GM19468 (cell line): ENCODE results near the gene ANGPTL2.
"Not testable (repeated sequence)": the region's sequence is repeated elsewhere in the genome, so short reads cannot be mapped to it uniquely, and the experiment has no call there.

Experiments used
- ATAC-seq: cut with Tn5 transposase; IDR thresholded peaks from one replicate; pipeline ENCODE4 v1.9.1; 2021; ENCODE audit warnings: mild to moderate bottlenecking, moderate library complexity, moderate number of reproducible peaks; ENCODE audit not compliant: unreplicated experiment; ENCODE audit errors: extremely low read depth

ANGPTL2 gene

GRCh38 chr9:127122176-127123063, at the start of gene ANGPTL2:
TSS of gene ANGPTL2 (minus strand) at chr9:127122635. CDS start at chr9:127108731, 13,904 bp downstream.
- ATAC-seq, result no peak

GRCh38 chr9:127171348-127171747, 48.9 kb upstream of the ANGPTL2 start:
- ATAC-seq, result not testable (repeated sequence)

GRCh38 chr9:127170652-127171051, 48.2 kb upstream of the ANGPTL2 start:
- ATAC-seq, result no peak

- no peak for ATAC-seq
Measured at GRCh38 chr9:127170103-127170502, 47.7 kb upstream of the ANGPTL2 start.

DNA sequence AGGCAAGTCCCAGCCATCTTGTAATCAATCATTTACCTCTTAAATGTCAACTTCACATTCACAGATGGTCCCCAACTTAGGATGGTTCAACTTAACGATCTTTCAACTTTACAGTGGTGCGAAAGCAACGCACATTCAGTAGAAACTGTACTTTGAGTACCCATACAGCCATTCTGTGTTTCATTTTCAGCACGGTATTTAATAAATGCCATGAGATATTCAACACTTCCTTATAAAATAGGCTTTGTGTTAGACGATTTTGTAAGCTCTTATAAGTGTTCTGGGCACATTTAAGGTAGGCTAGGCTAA, 47.1 kb upstream of the ANGPTL2 start:
- no peak for ATAC-seq

DNA sequence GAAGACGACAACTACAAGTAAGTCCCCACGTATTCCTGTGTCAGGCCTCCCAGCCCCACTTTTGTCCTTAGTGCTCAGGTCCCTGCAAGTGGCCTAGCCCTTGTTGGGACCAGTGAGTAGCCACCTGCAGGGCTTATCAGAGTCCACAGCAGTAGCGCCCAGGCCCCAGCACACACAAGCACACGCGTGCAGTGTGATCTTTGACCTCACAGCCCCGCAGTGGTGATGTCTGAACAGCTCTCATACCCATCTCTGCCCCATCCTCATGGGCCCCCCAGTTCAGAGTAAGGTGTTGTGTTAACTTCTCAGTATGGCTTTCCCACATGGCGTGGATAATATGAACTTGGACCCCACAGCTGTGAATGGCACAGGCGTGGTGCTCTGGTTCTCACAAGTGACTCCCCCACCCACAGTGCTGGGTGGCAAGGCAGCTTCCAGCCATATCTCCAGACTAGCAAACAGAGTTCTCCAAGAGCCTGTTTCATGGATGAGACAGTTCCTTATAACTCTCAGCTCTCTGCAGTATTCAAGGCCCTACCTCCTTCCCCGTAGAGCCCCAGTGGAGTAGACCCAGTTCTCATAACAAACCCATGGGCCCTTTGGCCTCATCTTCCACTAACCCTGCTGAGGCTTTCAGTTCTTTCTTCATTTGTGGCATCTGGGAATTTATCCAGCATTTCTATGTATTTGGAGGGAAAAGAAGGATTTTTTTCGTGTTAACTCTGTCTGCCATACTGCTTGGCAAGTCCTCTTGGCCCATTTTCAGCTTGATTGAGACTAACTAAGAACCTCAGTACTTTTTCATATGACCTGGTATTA, 46.5 kb upstream of the ANGPTL2 start:
- ATAC-seq, result no peak

DNA sequence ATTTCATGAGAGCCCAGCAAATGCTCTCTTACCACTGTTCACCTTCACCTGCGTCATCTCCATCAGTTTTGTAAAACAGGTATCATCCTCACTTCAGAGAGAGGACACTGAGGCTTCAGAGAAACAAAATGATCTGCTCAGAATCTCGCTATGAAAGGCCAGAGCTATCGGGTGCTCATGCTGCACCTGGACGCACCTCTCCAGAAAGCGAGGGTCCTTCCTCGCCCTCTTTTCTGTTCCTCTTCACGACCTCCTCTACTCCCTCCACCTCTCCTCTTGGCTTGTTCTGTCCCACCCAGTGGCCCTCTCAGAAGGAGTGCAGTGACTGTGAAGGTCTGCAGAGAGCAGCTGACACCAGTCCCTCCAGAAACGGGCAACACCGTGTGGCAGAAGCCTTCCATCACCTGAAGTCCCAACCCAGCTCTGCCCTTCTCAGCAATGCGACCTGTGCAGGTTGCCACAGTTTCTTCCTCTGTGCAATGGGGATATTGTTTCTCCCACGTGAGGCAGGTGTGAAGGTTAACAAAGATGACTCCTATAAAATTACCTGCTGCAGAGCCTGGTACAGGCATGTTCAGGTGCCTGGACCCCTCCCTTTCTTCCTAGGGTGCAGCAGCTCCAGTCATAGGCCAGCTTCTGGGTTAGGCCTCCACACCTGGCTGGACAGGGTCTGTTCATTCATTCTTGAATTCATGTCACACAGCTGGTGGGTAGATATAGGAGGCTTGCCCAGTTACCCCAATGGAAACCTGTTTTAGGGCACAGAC, 45.3 kb upstream of the ANGPTL2 start:
- no peak for ATAC-seq

DNA sequence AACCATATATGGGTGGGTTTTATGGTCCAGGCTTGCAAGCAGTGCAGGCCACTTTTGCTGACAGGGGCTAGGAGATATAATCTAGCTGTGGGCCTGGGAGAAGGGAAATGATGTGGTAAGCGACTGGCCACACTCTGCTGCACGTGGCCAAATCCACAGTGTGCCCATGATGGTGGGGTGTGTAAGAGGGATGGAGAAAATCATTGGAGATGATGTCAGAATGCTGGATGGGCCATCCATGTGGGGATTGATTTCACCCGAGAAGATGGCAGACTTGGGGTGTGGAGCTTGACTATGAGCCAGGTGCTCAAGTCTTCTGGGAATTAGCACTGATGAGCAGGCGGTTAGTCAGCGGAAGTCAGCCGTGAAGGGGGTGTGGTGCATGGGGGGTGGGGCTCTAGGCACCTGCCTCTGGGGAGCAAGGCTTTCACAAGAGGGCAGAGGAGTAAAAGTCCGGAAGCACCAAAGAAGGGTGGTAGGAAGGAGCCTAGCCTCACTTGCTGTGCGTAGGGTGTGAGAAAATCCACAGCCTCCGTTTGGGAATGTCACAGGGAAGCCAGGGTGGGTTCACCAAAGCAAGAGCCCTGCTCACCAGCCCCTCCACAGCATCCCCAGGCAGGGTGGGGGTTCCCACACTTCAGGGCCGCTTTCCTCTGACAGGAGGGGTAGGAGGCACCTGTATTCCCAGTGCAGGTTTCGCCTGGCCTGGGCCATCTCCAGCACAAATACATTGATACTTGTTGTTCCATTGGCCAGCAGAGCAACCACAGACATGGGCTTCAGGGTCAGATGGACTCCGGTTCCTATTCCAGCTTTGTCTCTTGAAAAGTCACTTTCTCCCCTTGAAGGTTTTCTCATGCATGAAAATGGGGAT, 44.5 kb upstream of the ANGPTL2 start:
- no peak for ATAC-seq

- ATAC-seq, result no peak
Measured at GRCh38 chr9:127166111-127166510, 43.7 kb upstream of the ANGPTL2 start.

GRCh38 chr9:127165116-127165515, 42.7 kb upstream of the ANGPTL2 start:
- ATAC-seq, result no peak

- ATAC-seq, result no peak
Measured at GRCh38 chr9:127163409-127163808, 41.0 kb upstream of the ANGPTL2 start.

DNA sequence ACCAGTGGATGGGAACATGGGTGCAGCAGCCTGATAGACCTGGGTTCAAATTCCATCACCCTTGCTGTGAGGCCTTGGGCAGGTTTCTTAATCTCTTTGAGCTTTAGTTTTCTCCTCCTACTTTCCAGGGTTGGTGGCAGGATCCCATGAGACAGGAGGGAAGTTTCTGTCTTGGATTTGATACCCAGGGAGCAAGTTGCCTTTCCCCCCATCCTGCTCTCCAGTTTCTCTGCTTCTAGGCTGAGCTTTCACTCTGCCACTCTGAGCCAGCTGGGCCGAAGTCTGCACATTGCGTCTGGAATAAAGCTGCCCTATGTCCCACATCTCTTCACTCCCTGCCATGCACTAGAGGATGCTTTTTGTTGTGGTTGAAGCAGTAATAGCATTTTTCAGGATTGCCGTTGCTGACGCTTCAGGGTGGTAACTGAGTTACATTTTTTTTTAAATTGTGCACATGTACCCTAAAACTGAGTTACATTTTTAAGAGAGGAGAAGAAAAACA, 40.5 kb upstream of the ANGPTL2 start:
- no peak for ATAC-seq

DNA sequence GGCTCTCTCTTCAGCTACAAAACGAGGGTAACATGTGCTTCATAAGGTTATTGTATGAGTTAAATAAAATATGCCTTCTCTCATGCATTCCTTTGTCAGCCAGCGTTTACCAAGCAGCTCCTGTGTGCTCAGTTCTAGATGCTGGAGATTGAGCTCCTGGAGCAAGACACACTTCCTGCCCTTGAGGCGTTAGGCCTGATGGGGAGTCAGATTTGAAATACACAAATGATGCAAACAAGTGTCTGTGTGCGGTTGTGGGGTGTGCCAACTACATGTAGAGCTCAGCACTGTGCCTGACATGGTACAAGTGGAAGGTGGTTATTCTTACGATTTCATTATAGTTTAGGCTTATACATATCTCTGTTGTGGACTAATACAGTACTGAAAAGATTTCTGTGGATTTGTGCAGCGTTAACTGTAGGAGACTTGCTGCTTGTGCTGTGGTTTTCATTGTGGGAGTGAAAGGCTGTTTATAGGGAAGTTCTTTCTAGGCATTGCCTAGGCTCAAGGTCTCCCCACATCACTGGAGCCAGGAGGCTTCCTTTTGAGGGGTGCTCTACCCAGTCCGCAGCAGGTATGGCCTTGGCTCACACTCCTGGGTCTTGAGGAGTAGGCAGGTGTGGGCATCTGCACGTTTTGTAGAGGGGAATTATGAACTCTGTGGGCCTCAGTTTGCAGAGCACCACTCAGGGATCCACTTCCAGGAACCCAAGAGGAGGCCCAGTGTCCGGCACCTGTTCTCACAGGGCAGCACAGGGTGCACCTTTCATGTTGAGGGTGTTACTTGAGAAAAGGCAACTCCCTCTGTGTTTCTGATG, 39.8 kb upstream of the ANGPTL2 start:
- no peak for ATAC-seq

DNA sequence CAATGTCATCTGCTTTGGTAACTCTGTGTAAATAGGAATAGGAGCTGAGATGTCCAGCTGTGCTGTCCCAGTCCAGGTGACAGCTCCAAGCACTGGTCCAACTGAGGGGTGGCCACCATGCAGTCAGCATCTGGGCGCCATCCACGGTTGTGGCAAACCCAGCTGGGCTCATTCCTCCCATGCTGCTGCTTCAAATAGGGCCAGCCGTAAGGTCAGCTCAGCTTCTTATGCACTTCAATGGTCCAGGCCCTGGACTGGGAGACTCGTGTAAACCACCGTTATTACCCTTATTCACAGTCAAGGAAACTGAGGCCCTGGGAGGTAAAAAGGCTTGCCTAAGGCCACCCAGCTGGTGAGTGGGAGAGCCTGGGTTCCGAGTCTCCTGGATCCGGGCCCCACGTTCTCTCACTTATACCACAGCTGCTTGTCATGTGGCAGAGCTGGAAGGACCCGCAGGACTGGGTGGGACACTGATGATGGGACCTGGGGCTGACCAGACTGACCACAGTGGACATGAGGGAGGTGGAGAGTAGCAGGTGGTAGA, 38.7 kb upstream of the ANGPTL2 start:
- ATAC-seq, result no peak

GRCh38 chr9:127159949-127160610, 37.6 kb upstream of the ANGPTL2 start:
- ATAC-seq, result no peak

DNA sequence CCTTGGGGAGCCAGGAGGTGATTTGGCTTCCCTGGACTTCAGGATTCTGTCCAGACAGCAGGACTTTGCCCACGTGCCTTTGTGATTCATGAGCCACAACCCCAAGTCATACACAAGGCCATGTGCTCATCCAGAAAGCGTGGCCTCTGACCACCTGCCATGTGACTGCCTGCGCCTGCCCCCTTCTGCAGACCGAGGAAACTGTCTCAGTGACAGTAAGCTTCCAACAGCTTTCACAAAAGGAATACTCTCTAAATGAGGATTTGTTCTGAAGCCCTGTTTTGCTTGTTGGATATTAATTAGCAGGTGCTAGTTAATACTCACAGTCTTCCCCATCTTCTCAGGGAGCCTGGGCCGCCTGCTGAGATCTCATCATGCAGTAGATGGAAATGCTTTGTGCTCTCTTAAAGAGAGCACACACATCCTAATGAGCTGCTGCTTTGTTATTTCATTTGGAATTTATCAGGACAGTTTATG, 36.9 kb upstream of the ANGPTL2 start:
- ATAC-seq, result no peak

- ATAC-seq, result no peak
Measured at GRCh38 chr9:127158786-127159324, 36.4 kb upstream of the ANGPTL2 start.
